Sigmoid colon (tissue), 4 donors: Measurements from ENCODE around the gene KCNK13.

Source experiments
- CTCF ChIP-seq, 4 experiments: fragments of 450-650 bp in 3 of 4; fragments of 200-600 bp in 1 of 4; IDR thresholded peaks; one replicate each; pipeline ENCODE4 v1.5.1; 2016 to 2019; ENCODE audit warnings: antibody characterized with exemption in 4 of 4, mild to moderate bottlenecking in 3 of 4, moderate library complexity in 2 of 4
- EP300 ChIP-seq, 4 donors: sonication (generic); formaldehyde crosslinking; IDR thresholded peaks; one replicate each; pipeline ENCODE4 v1.6.1; 2017; ENCODE audit warnings: antibody characterized with exemption in 4 of 4
- POLR2A ChIP-seq, 2 donors: fragments of 450-650 bp; IDR thresholded peaks; one replicate each; pipeline ENCODE4 v1.6.1; 2016; ENCODE audit warnings: antibody characterized with exemption in 2 of 2, mild to moderate bottlenecking in 2 of 2, moderate library complexity in 2 of 2
- POLR2AphosphoS5 ChIP-seq, 4 donors: sonication (generic); formaldehyde crosslinking; IDR thresholded peaks; one replicate each; pipeline ENCODE4 v1.6.1; 2017; ENCODE audit warnings: antibody characterized with exemption in 4 of 4

- no peak for TF ChIP-seq CTCF (IDR thresholded peaks at IDR 0.05)
- no peak for TF ChIP-seq EP300 (IDR thresholded peaks at IDR 0.05)
- no peak for TF ChIP-seq POLR2AphosphoS5 (IDR thresholded peaks at IDR 0.05)
- no peak for TF ChIP-seq POLR2A (IDR thresholded peaks at IDR 0.05)
These were observed 16.2 kb upstream of the KCNK13 start for GRCh38 chr14:90045616-90046015.
